D721Med (cell line): ENCODE measurements around the gene NUMB.

ENCODE experiments used
- DNase-seq: peaks from one replicate; pipeline ENCODE4 v3.0.0; 2011; ENCODE audit warnings: low spot score; ENCODE audit not compliant: insufficient read length
- FAIRE-seq: peaks from 2 replicates; lab custom pipeline; 2011; peaks lifted over from hg19 to GRCh38; lab: Jason Lieb, UNC
- TF ChIP-seq, protein P1 (sequence below): IDR thresholded peaks from 2 replicates; pipeline ENCODE4 v1.5.1; 2012; ENCODE audit warnings: mild to moderate bottlenecking, control low read depth; ENCODE audit not compliant: insufficient read depth; ENCODE audit errors: missing control alignments

Gene NUMB

GRCh38 chr14:73233564-73233963 lies 224.8 kb downstream of the NUMB start:
- DNase-seq (no peak), FAIRE-seq (no peak)
- TF ChIP-seq, protein P1, sequence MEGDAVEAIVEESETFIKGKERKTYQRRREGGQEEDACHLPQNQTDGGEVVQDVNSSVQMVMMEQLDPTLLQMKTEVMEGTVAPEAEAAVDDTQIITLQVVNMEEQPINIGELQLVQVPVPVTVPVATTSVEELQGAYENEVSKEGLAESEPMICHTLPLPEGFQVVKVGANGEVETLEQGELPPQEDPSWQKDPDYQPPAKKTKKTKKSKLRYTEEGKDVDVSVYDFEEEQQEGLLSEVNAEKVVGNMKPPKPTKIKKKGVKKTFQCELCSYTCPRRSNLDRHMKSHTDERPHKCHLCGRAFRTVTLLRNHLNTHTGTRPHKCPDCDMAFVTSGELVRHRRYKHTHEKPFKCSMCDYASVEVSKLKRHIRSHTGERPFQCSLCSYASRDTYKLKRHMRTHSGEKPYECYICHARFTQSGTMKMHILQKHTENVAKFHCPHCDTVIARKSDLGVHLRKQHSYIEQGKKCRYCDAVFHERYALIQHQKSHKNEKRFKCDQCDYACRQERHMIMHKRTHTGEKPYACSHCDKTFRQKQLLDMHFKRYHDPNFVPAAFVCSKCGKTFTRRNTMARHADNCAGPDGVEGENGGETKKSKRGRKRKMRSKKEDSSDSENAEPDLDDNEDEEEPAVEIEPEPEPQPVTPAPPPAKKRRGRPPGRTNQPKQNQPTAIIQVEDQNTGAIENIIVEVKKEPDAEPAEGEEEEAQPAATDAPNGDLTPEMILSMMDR, result no peak

- no peak for FAIRE-seq
Measured at GRCh38 chr14:73232984-73233383, 225.4 kb downstream of the NUMB start.

GRCh38 chr14:73231981-73232851 lies 226.1 kb downstream of the NUMB start:
- FAIRE-seq (no peak), DNase-seq (no peak)
- TF ChIP-seq, protein P1, result peak; percentile 3

More at GRCh38 chr14:73232984-73233383, 225.4 kb downstream of the NUMB start:
- DNase-seq, result no peak
- TF ChIP-seq, protein P1, result no peak

DNA sequence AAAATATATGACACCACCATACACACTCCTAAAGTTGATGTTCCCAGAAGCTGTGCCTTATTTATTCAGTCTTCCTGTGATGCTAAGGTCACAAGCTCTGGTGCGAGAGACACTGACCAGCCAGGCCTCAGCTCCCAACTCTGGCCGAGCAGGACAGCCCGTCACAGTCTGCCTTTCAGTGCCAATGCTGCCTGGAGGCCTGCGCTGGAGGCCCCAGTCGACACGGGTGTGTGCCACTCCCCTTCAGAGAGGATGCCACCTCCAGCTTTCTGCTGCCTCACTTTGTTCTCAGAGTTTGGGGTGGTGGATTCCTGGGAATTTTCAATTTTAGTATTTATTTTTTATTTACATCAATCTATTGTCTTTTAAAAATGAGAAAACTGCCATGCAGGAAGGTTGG lies 228.3 kb downstream of the NUMB start:
- DNase-seq (no peak), FAIRE-seq (no peak)
- TF ChIP-seq, protein P1, result no peak

- no peak for DNase-seq
- TF ChIP-seq, protein P1, result no peak
- no peak for FAIRE-seq
Measured at GRCh38 chr14:73227812-73228781, 230.2 kb downstream of the NUMB start.

DNA sequence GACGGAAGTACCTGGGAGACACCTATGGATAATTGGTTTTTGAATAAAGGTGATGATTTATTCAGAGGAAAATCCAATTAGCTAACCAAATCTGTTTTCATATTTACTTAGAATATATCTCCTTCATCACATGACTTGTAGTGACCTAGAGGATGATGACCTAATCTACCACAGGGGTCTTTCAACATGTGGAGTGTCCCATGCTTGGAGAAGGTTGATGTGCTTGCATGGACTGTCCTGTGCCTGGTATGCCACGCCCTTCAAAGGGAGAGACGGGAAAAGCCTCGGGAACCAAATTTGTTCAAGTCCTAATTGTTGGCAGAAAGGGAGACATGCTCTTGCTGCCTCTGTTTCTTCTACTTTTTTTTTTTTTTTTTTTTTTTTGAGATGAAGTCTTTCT lies 232.8 kb downstream of the NUMB start:
- no peak for DNase-seq
- FAIRE-seq, result no peak
- TF ChIP-seq, protein P1, result no peak
